KMS-11 (cell line): ENCODE measurements around the gene RBFOX1.
"Not testable (repeated sequence)": the region's sequence is repeated elsewhere in the genome, so short reads cannot be mapped to it uniquely, and the experiment has no call there.

Experiments
- H2AFZ ChIP-seq: fragments of 200-600 bp; sonication (generic); 2 replicates; pipeline ENCODE4 v1.6.1; 2016; ENCODE audit warnings: antibody characterized with exemption, mixed run types, low read depth
- H3K27ac ChIP-seq: fragments of 200-600 bp; sonication (generic); 2 replicates; pipeline ENCODE4 v1.6.1; 2016; ENCODE audit warnings: mild to moderate bottlenecking, mixed run types
- H3K27me3 ChIP-seq: fragments of 200-600 bp; sonication (generic); 2 replicates; pipeline ENCODE4 v1.6.1; 2017; ENCODE audit warnings: mild to moderate bottlenecking, low read depth, mixed run types, moderate library complexity; ENCODE audit not compliant: insufficient read depth
- H3K36me3 ChIP-seq: fragments of 200-600 bp; sonication (generic); 2 replicates; pipeline ENCODE4 v1.6.1; 2017; ENCODE audit warnings: mild to moderate bottlenecking, mixed run types; ENCODE audit not compliant: insufficient read depth
- H3K4me1 ChIP-seq: fragments of 200-600 bp; sonication (generic); 2 replicates; pipeline ENCODE4 v1.6.1; 2016; ENCODE audit warnings: mild to moderate bottlenecking, low read depth, mixed run types; ENCODE audit not compliant: poor library complexity, severe bottlenecking
- H3K4me2 ChIP-seq: fragments of 200-600 bp; sonication (generic); 2 replicates; pipeline ENCODE4 v1.7.0; 2016; ENCODE audit warnings: mild to moderate bottlenecking, mixed run types
- H3K4me3 ChIP-seq: fragments of 200-600 bp; sonication (generic); IDR thresholded peaks from 2 replicates; pipeline ENCODE4 v1.6.1; 2017; ENCODE audit warnings: low read depth, low read length, mixed read lengths; ENCODE audit not compliant: insufficient read depth
- H3K79me2 ChIP-seq: fragments of 200-600 bp; sonication (generic); 2 replicates; pipeline ENCODE4 v1.6.1; 2016; ENCODE audit warnings: low read depth, mixed run types; ENCODE audit not compliant: insufficient read depth
- H3K9ac ChIP-seq: fragments of 200-600 bp; sonication (generic); 2 replicates; pipeline ENCODE4 v1.6.1; 2016; ENCODE audit warnings: mild to moderate bottlenecking, mixed run types
- H4K20me1 ChIP-seq: fragments of 200-600 bp; sonication (generic); 2 replicates; pipeline ENCODE4 v1.6.1; 2016; ENCODE audit warnings: mild to moderate bottlenecking, mixed run types; ENCODE audit not compliant: insufficient read depth
- TF ChIP-seq, protein P1 (sequence below): fragments of 200-600 bp; sonication (generic); conservative IDR thresholded peaks from 2 replicates; pipeline ENCODE4 v1.6.1; 2017; ENCODE audit warnings: low read depth, mild to moderate bottlenecking, antibody characterized with exemption, low read length, moderate library complexity, mixed read lengths

The RBFOX1 gene

DNA sequence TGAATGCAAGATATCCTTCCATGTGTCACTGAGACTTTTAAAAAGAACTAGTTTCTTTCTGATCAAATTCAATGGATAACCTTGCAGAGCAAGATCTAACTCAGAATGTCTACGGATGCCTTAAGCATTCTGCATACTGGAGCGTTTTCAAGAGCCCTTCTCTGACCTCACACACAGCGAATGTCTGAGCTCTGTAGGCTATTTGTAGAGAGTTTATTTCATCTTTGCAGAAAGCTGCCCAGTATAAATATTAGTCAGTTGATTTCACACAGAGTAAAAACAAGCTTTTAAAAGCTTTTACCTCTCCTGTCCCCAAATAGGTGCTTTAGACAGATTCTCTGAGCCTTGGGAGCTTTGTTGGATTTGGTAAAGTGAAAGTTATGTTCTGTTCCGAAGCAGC is 165.0 kb downstream of the RBFOX1 start:
- Histone ChIP-seq H3K9ac (no peak overlapping the region), H3K4me1 (no peaks in the 10 kb centered on the region), H4K20me1 (no peaks in the 10 kb centered on the region), H3K79me2 (no peaks in the 10 kb centered on the region), H3K27ac (no peak overlapping the region), H3K36me3 (no peaks in the 10 kb centered on the region), H3K4me2 (no peak overlapping the region), H2AFZ (no peak overlapping the region), H3K27me3 (no peaks in the 10 kb centered on the region), H3K4me3 (no peak overlapping the region)
- TF ChIP-seq, protein P1, sequence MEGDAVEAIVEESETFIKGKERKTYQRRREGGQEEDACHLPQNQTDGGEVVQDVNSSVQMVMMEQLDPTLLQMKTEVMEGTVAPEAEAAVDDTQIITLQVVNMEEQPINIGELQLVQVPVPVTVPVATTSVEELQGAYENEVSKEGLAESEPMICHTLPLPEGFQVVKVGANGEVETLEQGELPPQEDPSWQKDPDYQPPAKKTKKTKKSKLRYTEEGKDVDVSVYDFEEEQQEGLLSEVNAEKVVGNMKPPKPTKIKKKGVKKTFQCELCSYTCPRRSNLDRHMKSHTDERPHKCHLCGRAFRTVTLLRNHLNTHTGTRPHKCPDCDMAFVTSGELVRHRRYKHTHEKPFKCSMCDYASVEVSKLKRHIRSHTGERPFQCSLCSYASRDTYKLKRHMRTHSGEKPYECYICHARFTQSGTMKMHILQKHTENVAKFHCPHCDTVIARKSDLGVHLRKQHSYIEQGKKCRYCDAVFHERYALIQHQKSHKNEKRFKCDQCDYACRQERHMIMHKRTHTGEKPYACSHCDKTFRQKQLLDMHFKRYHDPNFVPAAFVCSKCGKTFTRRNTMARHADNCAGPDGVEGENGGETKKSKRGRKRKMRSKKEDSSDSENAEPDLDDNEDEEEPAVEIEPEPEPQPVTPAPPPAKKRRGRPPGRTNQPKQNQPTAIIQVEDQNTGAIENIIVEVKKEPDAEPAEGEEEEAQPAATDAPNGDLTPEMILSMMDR, result no peak

DNA sequence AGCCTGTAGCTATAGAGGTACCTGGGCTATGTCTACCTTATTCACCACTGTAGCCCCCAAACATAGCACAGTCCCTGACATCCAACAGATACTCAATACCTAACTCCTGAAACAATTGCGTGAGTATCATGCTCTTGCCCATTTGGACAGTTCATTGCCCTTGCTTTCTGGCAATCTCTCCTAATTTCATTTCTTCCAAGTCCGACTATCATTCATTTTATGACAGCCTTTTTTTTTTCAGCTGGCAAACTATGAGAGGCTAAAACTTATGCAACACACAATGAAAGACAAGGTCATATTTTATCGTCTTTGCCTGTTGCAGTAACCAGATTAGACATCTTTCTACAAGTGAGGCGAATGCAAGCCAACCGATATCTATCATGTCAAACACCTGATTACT is 169.2 kb downstream of the RBFOX1 start:
- H3K9ac ChIP-seq, result no peak overlapping the region
- no peaks in the 10 kb centered on the region for H3K27me3 ChIP-seq
- H3K27ac ChIP-seq, result no peak overlapping the region
- TF ChIP-seq, protein P1, result no peak
- no peak overlapping the region for H2AFZ ChIP-seq
- no peak overlapping the region for H3K4me3 ChIP-seq
- no peaks in the 10 kb centered on the region for H3K79me2 ChIP-seq
- no peaks in the 10 kb centered on the region for H3K36me3 ChIP-seq
- H3K4me1 ChIP-seq, result no peaks in the 10 kb centered on the region
- no peak overlapping the region for H3K4me2 ChIP-seq
- no peaks in the 10 kb centered on the region for H4K20me1 ChIP-seq

DNA sequence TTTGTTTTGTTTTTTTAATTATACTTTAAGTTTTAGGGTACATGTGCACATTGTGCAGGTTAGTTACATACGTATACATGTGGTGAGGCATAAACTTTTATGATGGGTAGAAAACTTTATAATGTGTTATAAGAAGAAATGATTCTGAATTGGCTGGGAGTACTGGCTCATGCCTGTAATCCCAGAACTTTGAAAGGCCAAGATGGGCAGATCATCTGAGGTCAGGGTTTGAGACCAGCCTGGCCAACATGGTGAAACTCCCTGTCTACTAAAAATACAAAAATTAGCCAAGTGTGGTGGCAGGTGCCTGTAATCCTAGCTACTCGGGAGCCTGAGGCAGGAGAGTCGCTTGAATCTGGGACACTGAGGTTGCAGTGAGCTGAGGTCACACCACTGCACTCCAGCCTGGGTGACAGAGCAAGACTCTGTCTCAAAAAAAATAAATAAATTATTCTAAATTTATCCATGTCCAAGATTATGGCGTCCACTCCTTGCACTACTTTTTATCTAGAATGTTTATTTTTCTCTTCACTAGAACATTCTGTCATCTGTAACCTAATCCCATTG is 170.0 kb downstream of the RBFOX1 start:
- H4K20me1 ChIP-seq, H2AFZ ChIP-seq, H3K4me1 ChIP-seq, H3K4me2 ChIP-seq, H3K27me3 ChIP-seq, H3K4me3 ChIP-seq, H3K36me3 ChIP-seq, H3K27ac ChIP-seq, H3K9ac ChIP-seq, H3K79me2 ChIP-seq: not testable (repeated sequence)

DNA sequence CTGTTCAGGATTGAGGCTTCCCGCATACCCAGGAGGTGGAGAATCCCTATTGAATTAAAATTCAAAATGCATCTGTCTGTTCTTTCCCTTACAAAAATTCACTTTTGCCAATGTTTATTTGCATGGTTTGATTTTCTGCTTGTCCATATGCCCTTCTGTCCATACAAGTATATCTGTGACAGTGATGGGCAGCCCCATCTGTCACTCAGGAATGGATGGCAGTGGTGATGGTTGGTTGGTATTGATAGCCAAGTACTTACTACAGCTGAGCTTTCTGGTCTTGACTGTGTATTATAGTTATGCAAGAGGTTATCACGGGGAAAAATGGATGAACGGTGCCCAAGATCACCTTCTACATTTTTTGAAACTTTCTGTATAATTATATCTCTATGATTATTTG is 171.0 kb downstream of the RBFOX1 start:
- H3K27me3 ChIP-seq, result no peaks in the 10 kb centered on the region
- H3K9ac ChIP-seq, result no peak overlapping the region
- no peaks in the 10 kb centered on the region for H3K4me1 ChIP-seq
- H2AFZ ChIP-seq, result no peak overlapping the region
- no peak overlapping the region for H3K27ac ChIP-seq
- no peaks in the 10 kb centered on the region for H3K79me2 ChIP-seq
- H3K4me2 ChIP-seq, result no peak overlapping the region
- H3K36me3 ChIP-seq, result no peaks in the 10 kb centered on the region
- TF ChIP-seq, protein P1, result no peak
- no peak overlapping the region for H3K4me3 ChIP-seq
- H4K20me1 ChIP-seq, result no peaks in the 10 kb centered on the region

DNA sequence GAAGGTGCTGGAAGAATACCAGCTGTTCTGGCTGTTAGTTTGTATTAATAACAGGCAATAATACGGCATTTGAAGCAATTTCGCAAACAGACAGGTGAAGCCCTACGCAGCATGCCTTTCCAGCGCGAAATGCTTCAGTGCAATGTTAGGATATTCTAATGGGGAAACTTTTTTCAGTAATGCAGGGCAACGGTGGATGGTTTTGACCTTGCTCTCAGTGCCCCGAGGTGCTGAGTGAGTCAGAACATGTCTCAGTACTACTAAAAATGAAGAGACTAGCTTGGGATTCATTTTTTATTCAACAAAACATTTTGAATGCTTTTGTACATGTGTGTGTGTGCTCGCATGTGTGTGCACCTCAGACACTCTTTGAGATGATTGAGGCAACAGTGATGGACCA is 172.2 kb downstream of the RBFOX1 start:
- no peak overlapping the region for H3K9ac ChIP-seq
- no peaks in the 10 kb centered on the region for H4K20me1 ChIP-seq
- H3K4me2 ChIP-seq, result no peak overlapping the region
- no peak overlapping the region for H2AFZ ChIP-seq
- TF ChIP-seq, protein P1, result no peak
- no peaks in the 10 kb centered on the region for H3K79me2 ChIP-seq
- no peaks in the 10 kb centered on the region for H3K4me1 ChIP-seq
- no peaks in the 10 kb centered on the region for H3K27me3 ChIP-seq
- no peaks in the 10 kb centered on the region for H3K36me3 ChIP-seq
- H3K4me3 ChIP-seq, result no peak overlapping the region
- H3K27ac ChIP-seq, result no peak overlapping the region
